Cardiac septum (tissue), 1 donor: ENCODE data around the gene ATG13. TPM values are rescaled to one million over a fixed set of nuclear protein-coding genes. Genes with fewer than 3 reads are reported as not detected.

Experiments
- DNase-seq: peaks from one replicate; pipeline ENCODE4 v3.0.0-alpha.2; 2020; ENCODE audit warnings: low spot score
- intact Hi-C: fragments of 100-400 bp; cut with DNase I; formaldehyde crosslinking; loops from one replicate; pipeline ENCODE4 v1.14.0; 2022
- total RNA-seq: library from RNA; stranded (reverse); fragmentation: NEBNext Ultra II Directional; extraction: Animal tissue kit (Norgen Biotek cat#: 25700); gene quantifications from one replicate; pipeline ENCODE4 v1.2.1, GENCODE V29; 2021
- donor health status: DM: no; HTN: no; CAD: no.

Gene ATG13
- total RNA-seq, 1 donor from 2014 or later, result 43.4 TPM

- intact Hi-C loops, result no loop called here
- DNase-seq, result no peak
Observed at GRCh38 chr11:46603704-46604308, 13.5 kb upstream of the ATG13 start.

GRCh38 chr11:46604796-46605195 is 12.6 kb upstream of the ATG13 start:
- no peak for DNase-seq
- intact Hi-C loops, result no loop called here

GRCh38 chr11:46607516-46607915 is 9.8 kb upstream of the ATG13 start:
- DNase-seq, result no peak
- intact Hi-C loops, result no loop called here

GRCh38 chr11:46609386-46609785 is 8.0 kb upstream of the ATG13 start:
- intact Hi-C loops, result no loop called here

GRCh38 chr11:46611526-46612304 is 5.6 kb upstream of the ATG13 start:
- intact Hi-C loops, result no loop called here
- DNase-seq, result no peak

More at GRCh38 chr11:46609386-46609785, 8.0 kb upstream of the ATG13 start:
- DNase-seq, result no peak

GRCh38 chr11:46612326-46612725 is 5.0 kb upstream of the ATG13 start:
- no peak for DNase-seq
- intact Hi-C loops, result no loop called here

- intact Hi-C loops, result loop anchor here (2.0 kb wide), 2 partner anchors 85 to 227 kb away; partner anchors contain the start of genes ARHGAP1 and ZNF408
- DNase-seq, result no peak
Observed at GRCh38 chr11:46615756-46616155, 1.6 kb upstream of the ATG13 start.

- DNase-seq, result no peak
- intact Hi-C loops, result loop anchor here (1.0 to 2.0 kb wide), 3 partner anchors 23 to 228 kb away; partner anchors contain the start of genes ARHGAP1 and ZNF408
Observed at GRCh38 chr11:46616551-46617133, 711 bp upstream of the ATG13 start.

- DNase-seq, result no peak
- intact Hi-C loops, result loop anchor here (1.0 to 2.0 kb wide), 3 partner anchors 25 to 229 kb away; partner anchors contain the start of genes ARHGAP1 and ZNF408
Observed at GRCh38 chr11:46617972-46618314, 590 bp downstream of the ATG13 start.

- intact Hi-C loops, result no loop called here
- no peak for DNase-seq
Observed at GRCh38 chr11:46618837-46619236, 1.5 kb downstream of the ATG13 start.

- no peak for DNase-seq
- intact Hi-C loops, result no loop called here
Observed at GRCh38 chr11:46625406-46625805, 8.1 kb downstream of the ATG13 start.

- no peak for DNase-seq
- intact Hi-C loops, result no loop called here
Observed at GRCh38 chr11:46628961-46629360, 11.6 kb downstream of the ATG13 start.

- intact Hi-C loops, result no loop called here
- no peak for DNase-seq
Observed at GRCh38 chr11:46630237-46630636, 12.9 kb downstream of the ATG13 start.

GRCh38 chr11:46631676-46632075 is 14.3 kb downstream of the ATG13 start:
- intact Hi-C loops, result no loop called here
- DNase-seq, result no peak

GRCh38 chr11:46632502-46632901 is 15.1 kb downstream of the ATG13 start:
- no peak for DNase-seq
- intact Hi-C loops, result no loop called here

GRCh38 chr11:46633291-46634217 is 16.2 kb downstream of the ATG13 start:
- no peak for DNase-seq
- intact Hi-C loops, result no loop called here

- intact Hi-C loops, result no loop called here
- DNase-seq, result no peak
Observed at GRCh38 chr11:46635557-46636139, 18.3 kb downstream of the ATG13 start.

GRCh38 chr11:46637546-46637945 is 20.2 kb downstream of the ATG13 start:
- intact Hi-C loops, result no loop called here
- no peak for DNase-seq

GRCh38 chr11:46639197-46639839 is 22.0 kb downstream of the ATG13 start:
- intact Hi-C loops, result no loop called here
- no peak for DNase-seq
